ENCODE results near the gene ZNF552.

DNA sequence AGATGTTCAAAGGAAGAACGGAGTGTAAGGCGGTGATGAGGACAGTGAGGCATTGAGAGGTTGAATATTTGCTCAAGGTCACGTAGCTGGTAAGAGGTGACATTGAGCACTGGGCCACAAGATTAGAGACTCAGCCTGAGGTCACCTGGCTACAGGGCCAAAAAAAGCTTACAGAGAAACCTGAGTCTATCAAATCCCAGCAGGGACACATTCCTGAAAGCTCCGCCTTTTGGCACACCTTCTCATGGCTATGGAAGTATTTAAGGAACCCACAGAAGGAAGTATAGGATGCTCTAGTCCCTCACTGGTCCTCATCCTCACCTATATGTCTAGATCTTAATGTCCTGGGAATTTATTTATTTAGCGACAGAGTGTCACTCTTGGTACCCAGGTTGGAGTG is 27.8 kb downstream of the ZNF552 start:
- TF ChIP-seq, protein P1, sequence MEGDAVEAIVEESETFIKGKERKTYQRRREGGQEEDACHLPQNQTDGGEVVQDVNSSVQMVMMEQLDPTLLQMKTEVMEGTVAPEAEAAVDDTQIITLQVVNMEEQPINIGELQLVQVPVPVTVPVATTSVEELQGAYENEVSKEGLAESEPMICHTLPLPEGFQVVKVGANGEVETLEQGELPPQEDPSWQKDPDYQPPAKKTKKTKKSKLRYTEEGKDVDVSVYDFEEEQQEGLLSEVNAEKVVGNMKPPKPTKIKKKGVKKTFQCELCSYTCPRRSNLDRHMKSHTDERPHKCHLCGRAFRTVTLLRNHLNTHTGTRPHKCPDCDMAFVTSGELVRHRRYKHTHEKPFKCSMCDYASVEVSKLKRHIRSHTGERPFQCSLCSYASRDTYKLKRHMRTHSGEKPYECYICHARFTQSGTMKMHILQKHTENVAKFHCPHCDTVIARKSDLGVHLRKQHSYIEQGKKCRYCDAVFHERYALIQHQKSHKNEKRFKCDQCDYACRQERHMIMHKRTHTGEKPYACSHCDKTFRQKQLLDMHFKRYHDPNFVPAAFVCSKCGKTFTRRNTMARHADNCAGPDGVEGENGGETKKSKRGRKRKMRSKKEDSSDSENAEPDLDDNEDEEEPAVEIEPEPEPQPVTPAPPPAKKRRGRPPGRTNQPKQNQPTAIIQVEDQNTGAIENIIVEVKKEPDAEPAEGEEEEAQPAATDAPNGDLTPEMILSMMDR (IDR thresholded peaks at IDR 0.05) = no peak
- no peak for TF ChIP-seq EZH2 (IDR thresholded peaks at IDR 0.05; ENCODE audit: borderline replicate concordance, insufficient read depth, low read depth, low read length, poor library complexity, severe bottlenecking)
